Stimulated activated effector memory CD8-positive, alpha-beta T cell treated with anti-CD3 and anti-CD28 coated beads, Interleukin-12 subunit alpha, Interleukin-12 subunit beta, amount 100 ng/mL, for 72 hours (primary cell): ENCODE data around the gene CCDC17.
"Not testable (repeated sequence)": the region's sequence is repeated elsewhere in the genome, so short reads cannot be mapped to it uniquely, and the experiment has no call there.

Experiments
- ATAC-seq: fragments of 150-1000 bp; cut with Tn5 transposase; 2 replicates; pipeline ENCODE4 v1.10.0; 2021
- DNase-seq, 2 donors: peaks; one replicate each; pipeline ENCODE4 v3.0.0; 2021 to 2022; ENCODE audit warnings: low spot score in 2 of 2
- H3K27ac Mint-ChIP-seq: one replicate; pipeline ENCODE4 v1.8.0; 2022; ENCODE audit warnings: mild to moderate bottlenecking, mixed read lengths
- H3K36me3 Mint-ChIP-seq: one replicate; pipeline ENCODE4 v1.8.0; 2022; ENCODE audit warnings: mild to moderate bottlenecking, mixed read lengths
- H3K4me1 Mint-ChIP-seq: one replicate; pipeline ENCODE4 v1.8.0; 2022; ENCODE audit warnings: mixed read lengths
- H3K4me3 Mint-ChIP-seq: one replicate; pipeline ENCODE4 v1.8.0; 2022; ENCODE audit warnings: mild to moderate bottlenecking, mixed read lengths
- H3K9me3 Mint-ChIP-seq: one replicate; pipeline ENCODE4 v1.8.0; 2022; ENCODE audit warnings: mixed read lengths

The CCDC17 gene

DNA sequence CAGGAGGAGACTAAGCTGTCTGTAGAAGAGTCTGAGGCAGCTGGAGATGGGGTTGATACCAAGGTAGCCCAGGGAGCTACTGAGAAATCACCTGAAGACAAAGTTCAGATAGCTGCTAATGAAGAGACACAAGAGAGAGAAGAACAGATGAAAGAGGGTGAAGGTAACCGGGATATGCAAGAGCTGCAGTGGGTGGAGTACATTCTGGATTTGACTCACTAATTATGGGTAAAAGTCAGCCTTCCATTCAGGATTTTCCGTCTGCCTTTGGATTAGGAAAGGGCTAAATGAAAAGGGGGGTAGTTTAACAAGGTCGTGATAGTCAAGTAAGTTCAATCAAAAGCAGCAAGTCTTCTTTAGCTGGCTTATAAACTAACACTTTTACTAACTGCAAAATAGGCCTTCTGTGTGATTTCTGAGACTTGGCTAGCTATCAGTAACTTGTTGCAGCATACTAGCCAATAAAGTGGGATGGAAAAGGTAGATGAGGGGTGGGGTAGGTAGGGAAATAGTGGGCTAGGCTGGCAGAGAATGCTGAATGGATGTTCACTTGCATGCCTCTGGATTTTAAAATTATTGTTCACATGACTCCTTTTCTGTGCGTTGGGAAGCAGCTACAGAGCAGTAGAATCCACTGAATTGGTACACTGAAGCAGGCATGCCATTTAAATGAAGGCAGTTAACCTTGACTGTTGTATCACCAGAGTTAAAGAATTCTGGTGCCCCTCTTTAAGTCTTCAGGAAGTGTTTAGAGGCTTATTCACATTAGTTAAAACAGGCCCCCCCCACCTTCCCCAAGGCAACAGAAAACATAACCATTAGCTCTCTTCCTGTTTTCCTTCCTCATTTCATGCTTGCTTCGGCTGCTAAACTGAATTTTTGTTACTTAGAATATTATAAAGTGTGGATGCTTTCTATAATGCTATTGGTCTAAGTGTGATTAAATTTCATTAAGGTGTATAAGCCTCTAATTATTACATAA, 15.4 kb downstream of the CCDC17 start:
- Mint-ChIP-seq H3K9me3 (no peaks in the 10 kb centered on the region), H3K4me3 (no peak overlapping the region), H3K4me1 (peaks cover 8% of the 10 kb centered on the region), H3K36me3 (peaks cover 99% of the 10 kb centered on the region), H3K27ac (peak overlapping the region; percentile 56)
- ATAC-seq (no peak), DNase-seq (no peak)

DNA sequence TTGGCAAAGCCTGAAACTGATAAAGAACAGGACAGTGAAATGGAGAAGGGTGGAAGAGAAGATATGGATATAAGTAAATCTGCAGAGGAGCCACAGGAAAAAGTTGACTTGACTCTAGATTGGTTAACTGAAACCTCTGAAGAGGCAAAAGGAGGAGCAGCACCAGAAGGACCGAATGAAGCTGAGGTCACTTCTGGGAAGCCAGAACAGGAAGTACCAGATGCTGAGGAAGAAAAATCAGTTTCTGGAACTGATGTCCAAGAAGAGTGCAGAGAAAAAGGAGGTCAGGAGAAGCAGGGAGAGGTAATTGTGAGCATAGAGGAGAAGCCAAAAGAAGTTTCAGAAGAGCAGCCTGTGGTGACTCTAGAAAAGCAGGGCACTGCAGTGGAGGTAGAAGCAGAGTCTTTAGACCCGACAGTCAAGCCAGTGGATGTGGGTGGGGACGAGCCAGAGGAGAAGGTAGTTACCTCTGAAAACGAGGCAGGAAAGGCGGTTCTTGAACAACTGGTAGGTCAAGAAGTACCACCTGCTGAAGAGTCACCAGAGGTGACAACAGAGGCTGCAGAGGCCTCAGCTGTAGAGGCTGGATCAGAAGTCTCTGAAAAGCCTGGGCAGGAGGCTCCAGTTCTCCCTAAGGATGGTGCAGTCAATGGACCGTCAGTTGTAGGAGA, 16.3 kb downstream of the CCDC17 start:
- ATAC-seq, result no peak
- Mint-ChIP-seq H3K4me3 (no peak overlapping the region), H3K36me3 (peaks cover 99% of the 10 kb centered on the region), H3K27ac (peak overlapping the region; percentile 56), H3K9me3 (no peaks in the 10 kb centered on the region), H3K4me1 (peaks cover 11% of the 10 kb centered on the region)
- DNase-seq, result no peak

DNA sequence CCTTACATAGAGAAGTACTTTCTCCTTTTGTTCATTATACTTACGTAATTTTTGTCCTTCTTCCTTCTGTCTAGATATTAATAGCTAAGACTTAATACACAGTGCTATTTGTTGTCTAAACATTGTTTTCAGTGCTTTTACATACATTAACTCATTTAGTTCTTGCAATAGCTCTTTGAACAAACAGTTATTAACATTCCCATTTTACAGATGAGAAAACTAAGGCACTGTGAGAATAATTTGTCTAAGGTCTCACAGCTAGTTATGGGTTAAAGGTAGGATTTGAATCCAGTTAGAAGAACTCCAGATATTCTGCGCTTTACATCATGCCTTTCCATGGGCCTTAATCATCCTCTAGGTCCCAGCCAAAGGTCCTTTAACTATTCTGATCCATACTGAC, 19.6 kb downstream of the CCDC17 start:
- Mint-ChIP-seq H3K4me1 (peaks cover 23% of the 10 kb centered on the region), H3K9me3 (no peaks in the 10 kb centered on the region), H3K27ac (no peak overlapping the region), H3K4me3 (no peak overlapping the region), H3K36me3 (peaks cover 100% of the 10 kb centered on the region)
- ATAC-seq (no peak), DNase-seq (no peak)

DNA sequence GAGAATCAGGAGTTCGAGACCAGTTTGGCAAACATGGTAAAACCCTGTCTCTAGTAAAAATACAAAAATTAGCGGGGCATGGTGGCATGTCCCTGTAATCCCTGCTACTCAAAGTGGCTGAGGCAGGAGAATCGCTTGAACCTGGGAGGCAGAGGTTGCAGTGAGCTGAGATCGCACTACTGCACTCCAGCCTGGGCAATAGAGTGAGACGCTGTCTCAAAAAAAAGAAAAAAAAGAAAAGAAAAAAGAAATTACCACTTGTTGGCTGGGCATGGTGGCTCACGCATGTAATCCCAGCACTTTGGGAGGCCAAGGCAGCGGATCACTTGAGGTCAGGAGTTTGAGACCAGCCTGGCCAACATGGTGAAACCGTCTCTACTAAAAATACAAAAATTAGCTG, 27.1 kb downstream of the CCDC17 start:
- peaks cover 98% of the 10 kb centered on the region for H3K36me3 Mint-ChIP-seq
- not testable (repeated sequence) for H3K9me3 Mint-ChIP-seq, H3K27ac Mint-ChIP-seq, DNase-seq, H3K4me3 Mint-ChIP-seq, ATAC-seq
- H3K4me1 Mint-ChIP-seq, result peaks cover 25% of the 10 kb centered on the region

DNA sequence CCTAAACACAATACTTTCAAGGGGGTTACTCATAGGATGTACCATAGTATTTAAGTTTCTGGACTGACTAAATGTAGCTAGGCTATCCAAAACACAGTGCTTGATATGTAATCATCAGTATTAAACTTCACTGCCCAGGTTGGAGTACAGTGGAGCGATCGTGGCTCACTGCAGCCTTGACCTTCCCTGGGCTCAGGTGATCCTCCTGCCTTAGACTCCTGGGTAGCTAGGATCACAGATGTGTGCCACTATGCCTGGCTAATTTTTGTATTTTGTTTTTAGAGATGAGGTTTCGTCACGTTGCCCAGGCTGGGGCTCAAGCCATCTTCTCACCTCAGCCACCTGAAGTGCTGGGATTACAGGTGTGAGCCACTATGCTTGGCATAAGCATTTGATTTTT, 29.4 kb downstream of the CCDC17 start:
- Mint-ChIP-seq H3K4me3 (no peak overlapping the region), H3K27ac (no peak overlapping the region), H3K36me3 (peaks cover 98% of the 10 kb centered on the region), H3K9me3 (no peaks in the 10 kb centered on the region), H3K4me1 (peaks cover 19% of the 10 kb centered on the region)
- DNase-seq (no peak), ATAC-seq (no peak)

DNA sequence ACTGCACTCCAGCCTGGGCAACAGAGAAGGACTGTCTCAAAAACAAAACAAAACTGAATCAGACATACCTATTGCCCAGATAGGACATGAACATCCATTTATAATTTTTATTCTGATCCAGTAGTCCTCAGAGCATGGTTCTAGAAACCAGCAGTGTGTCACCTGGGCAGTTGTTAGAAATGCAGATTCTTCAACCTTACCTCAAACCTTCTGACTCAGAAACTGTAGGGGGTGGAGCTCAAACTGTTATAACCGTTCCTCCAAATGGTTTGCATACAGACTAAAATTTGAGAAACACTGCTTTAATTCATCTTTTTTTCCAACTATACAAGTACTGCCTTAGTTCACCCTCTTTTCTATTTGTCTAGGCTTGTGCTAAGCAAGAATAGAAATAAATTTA, 34.0 kb downstream of the CCDC17 start:
- Mint-ChIP-seq H3K4me3 (no peak overlapping the region), H3K9me3 (no peaks in the 10 kb centered on the region), H3K36me3 (peaks cover 95% of the 10 kb centered on the region), H3K27ac (no peak overlapping the region), H3K4me1 (peaks cover 32% of the 10 kb centered on the region)
- DNase-seq (no peak), ATAC-seq (no peak)

DNA sequence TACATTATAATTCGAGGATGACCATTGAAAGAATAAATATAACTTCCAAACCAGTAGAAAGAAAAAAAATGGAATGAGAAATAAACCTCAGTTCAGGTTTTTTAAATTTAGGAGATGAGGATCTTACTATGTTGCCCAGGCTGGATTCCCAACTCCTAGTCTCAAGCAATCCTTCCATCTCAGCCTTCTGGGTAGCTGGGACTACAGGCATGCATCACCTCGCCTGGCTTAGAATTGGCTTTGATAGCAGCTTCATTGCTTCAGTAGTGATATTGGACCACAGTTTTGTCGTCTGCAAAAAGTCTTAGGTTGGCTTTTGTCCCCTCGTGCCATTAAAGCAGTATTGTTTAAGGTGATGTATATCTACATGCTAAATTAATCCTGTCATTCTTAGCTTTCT, 37.1 kb downstream of the CCDC17 start:
- H3K9me3 Mint-ChIP-seq, result no peaks in the 10 kb centered on the region
- ATAC-seq, result no peak
- peak overlapping the region; percentile 97 for H3K4me3 Mint-ChIP-seq
- DNase-seq, result no peak
- H3K27ac Mint-ChIP-seq, result peak overlapping the region; percentile 99
- H3K4me1 Mint-ChIP-seq, result peaks cover 48% of the 10 kb centered on the region
- H3K36me3 Mint-ChIP-seq, result peaks cover 82% of the 10 kb centered on the region

DNA sequence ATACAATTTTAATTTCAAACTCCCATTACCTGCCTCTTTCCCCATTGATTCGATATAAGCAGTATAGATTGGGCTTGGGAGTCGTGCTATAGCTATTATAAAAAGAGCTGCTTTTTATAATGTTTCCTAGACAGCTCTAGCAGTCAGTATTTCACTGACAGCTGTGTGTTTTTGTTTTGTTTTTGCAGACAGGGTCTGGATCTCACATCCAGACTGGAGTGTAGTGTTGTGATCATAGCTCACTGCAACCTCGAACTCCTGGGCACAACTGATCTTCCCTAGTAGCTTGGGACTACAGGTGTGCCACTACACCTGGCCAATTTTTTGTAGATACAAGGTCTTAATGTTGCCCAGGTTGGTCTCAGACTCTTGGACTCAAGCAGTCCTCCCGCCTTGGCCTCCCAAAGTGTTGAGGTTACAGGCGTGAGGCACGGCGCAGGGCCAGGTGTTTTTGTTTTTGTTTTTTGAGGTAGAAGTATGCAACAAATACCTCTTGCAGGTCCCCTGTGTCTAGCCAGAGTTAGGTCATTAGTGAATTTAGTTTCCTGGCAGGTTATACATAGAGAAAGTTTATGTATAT, 38.3 kb downstream of the CCDC17 start:
- ATAC-seq (no peak), DNase-seq (no peak)
- Mint-ChIP-seq H3K27ac (peak overlapping the region; percentile 99), H3K9me3 (no peaks in the 10 kb centered on the region), H3K4me1 (peaks cover 48% of the 10 kb centered on the region), H3K4me3 (peak overlapping the region; percentile 97), H3K36me3 (peaks cover 70% of the 10 kb centered on the region)

DNA sequence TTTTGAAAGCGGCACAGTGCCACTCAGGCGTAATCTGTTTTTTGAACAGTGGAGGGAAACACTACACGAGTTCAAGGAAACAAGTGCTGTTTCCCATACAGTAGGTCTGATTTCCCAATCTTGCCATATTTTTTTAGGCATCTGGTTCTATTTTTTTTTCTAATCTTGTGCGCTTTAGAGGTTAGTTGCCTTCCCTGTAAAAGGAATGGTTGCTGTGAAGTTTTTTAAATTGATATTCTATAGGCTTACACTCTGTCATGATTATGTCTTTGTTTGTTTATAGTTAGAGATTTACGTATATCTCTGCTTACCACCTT, 38.8 kb downstream of the CCDC17 start:
- Mint-ChIP-seq H3K27ac (peak overlapping the region; percentile 99), H3K4me3 (peak overlapping the region; percentile 97), H3K9me3 (no peaks in the 10 kb centered on the region), H3K36me3 (peaks cover 65% of the 10 kb centered on the region), H3K4me1 (peaks cover 48% of the 10 kb centered on the region)
- no peak for DNase-seq
- ATAC-seq, result no peak

DNA sequence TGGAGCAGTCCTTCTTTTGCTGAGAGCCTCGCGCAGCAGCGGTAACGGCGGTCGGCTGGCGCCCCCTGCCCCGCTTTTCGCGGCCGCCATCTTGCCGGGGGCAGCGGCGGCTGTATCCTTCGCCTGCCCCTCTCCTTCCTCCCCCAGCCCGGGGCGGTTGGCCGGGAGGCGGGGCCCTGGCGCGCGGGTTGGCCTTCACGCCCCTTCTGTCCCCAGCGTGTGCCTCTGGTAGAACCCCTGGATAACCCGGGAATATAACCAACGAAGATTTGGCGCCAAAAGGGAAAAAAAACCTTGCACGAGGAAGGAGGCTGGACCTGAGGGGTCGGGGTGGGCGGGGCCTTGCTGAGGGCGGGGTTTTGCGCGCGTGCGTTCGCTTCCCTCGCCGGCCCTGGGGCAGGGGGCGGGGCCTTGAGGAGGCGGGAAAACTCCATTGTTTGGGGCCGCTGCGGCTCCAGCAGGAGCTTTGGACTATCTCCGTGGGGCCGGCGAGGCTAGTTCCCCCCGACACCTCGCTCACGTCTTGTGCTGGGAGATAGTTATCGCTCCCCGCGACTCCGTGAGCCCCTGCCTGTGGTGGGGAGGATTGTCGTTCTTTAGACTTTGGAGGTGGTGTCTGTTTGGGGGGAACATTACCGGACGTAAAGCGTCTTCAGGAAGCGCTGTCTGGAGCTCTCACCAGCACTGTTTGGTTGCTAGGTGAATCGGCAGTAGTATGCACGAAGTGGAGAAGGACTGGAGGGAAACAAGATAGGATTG, 39.3 kb downstream of the CCDC17 start:
- DNase-seq (peak; percentile 76 to 93), ATAC-seq (peak; percentile 58)
- Mint-ChIP-seq H3K4me3 (peak overlapping the region; percentile 97), H3K9me3 (no peaks in the 10 kb centered on the region), H3K4me1 (peaks cover 46% of the 10 kb centered on the region), H3K27ac (peak overlapping the region; percentile 99), H3K36me3 (peaks cover 60% of the 10 kb centered on the region)

DNA sequence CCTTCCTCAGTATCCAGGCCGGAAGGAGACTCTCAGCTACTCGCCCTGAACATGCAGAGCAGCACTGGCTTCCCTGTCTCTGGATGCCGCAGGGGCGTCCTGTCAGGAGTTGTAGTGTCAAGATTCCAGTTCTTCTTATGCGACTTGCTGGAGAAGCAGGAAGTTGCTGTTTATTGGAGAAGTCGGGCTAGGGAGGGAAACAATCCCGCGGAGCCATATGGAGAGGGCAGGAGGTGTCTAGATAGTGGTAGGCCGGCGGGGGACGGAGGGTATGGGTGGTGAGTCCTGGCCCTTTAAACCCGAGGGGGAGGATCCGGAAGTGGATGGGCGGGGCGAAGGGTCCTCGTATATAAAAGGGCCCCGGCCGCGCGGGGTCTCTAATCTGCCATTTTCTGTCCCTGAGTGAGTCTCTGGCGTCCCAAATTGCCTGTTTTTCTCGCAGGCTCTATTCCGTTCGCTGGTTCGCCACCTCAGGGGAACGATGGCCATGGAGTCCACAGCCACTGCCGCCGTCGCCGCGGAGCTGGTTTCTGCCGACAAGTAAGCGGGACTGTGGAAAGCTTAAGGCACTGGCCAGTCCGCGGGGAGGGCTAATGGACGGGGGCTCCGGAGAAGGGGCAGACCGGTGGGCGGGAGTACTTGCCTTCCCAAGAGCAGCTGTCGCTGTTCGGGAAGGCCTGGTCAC, 40.0 kb downstream of the CCDC17 start, which contains the start of gene NASP:
Gene NASP, plus strand, starts transcription at position 376 of the 685 bp plus-strand sequence. Its CDS starts 106 bp downstream, at position 482.
- peak within 1 kb of the TSS; percentile 97 for H3K4me3 Mint-ChIP-seq
- peaks cover 41% of the 10 kb centered on the region for H3K4me1 Mint-ChIP-seq
- ATAC-seq (peak; percentile 75), DNase-seq (peak; percentile 93 to 99)
- no peaks in the 10 kb centered on the region for H3K9me3 Mint-ChIP-seq
- H3K27ac Mint-ChIP-seq, result peak within 1 kb of the TSS; percentile 99
- H3K36me3 Mint-ChIP-seq, result peaks cover 53% of the 10 kb centered on the region

DNA sequence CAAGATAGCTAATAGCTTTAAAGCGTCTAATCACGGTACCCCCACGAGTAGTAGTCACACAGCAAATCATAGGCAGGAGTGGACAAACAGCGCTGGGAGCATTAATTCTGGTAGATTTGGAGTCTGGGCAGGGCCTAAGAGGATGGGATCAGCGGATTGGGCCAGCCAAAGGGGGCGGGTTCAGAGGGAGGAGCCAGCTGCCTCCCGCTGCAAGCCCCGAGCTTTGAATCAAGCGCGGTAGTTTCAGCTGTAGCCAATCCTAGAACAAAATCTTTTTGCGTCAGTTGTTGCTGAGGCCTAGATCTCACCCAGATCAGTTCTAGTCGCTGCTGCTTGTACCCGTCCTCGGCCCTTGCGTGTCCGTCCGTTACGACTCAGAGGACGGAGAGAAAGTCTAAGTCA, 40.6 kb downstream of the CCDC17 start:
- H3K27ac Mint-ChIP-seq, result peak overlapping the region; percentile 99
- H3K36me3 Mint-ChIP-seq, result peaks cover 47% of the 10 kb centered on the region
- peaks cover 41% of the 10 kb centered on the region for H3K4me1 Mint-ChIP-seq
- peak overlapping the region; percentile 97 for H3K4me3 Mint-ChIP-seq
- DNase-seq, result peak; percentile 74 to 94
- H3K9me3 Mint-ChIP-seq, result no peaks in the 10 kb centered on the region
- ATAC-seq, result peak; percentile 87

DNA sequence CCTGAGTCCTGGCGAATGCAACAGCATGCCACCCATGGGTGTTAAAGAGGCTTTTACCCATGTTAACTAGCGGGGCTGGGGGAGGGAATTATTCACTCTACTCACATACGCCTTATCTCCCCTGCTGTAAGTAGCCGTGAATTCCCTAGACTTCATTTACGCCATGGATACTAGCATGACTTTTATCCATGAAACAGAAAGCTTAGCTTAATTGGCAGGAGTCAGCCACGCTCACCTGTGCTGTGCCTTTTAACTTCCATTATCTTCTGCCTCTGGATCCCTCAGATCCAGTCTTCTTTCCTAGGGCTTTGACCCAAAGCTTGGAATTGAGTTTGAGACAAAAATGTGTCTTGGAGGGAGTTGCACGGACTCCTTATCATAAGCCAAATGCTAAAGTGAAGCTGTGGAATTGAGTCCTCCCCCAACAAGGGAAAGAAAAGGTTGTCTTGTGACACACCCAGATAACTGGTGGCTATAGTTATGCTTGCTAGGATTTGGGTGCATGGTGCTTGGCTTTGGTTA, 49.7 kb downstream of the CCDC17 start:
- Mint-ChIP-seq H3K36me3 (peaks cover 20% of the 10 kb centered on the region), H3K9me3 (no peaks in the 10 kb centered on the region), H3K27ac (no peak overlapping the region), H3K4me1 (peaks cover 6% of the 10 kb centered on the region), H3K4me3 (no peak overlapping the region)
- ATAC-seq (no peak), DNase-seq (no peak)

DNA sequence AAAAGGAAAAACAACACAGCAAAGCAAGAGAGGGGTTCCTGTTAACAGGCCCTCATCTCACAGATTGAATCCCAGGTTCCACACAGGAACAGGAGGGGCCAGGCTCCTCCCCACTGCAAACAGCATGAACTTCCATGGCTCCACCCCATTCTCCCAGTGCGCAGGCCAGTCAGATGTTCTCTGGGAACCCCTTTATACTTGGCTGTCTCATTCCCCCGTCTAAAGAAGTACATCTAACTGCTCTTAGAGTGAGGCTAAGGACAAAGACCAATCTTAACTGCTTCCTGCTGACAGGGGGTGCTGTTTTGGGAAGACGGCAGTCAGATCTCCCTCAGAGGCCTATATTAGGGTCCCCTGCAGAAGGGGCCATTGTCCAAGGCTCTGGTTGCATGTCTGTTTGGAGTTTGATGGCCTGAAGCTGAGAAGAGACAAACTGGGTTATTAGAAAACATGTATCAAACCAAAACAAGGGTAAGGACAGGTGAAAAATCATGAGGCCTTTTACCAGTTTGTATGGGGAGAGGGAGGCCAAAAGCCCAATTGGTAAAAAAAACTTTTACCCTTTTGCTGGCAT, 50.5 kb downstream of the CCDC17 start:
- peaks cover 6% of the 10 kb centered on the region for H3K4me1 Mint-ChIP-seq
- H3K4me3 Mint-ChIP-seq, result no peak overlapping the region
- no peak for ATAC-seq
- no peak for DNase-seq
- H3K27ac Mint-ChIP-seq, result no peak overlapping the region
- no peaks in the 10 kb centered on the region for H3K9me3 Mint-ChIP-seq
- peaks cover 26% of the 10 kb centered on the region for H3K36me3 Mint-ChIP-seq
